GM19099 (cell line): ENCODE data around the gene CDS1.

Experiments used
- POLR2A ChIP-seq: IDR thresholded peaks from 3 replicates; pipeline ENCODE4 v1.6.1; 2011; ENCODE audit warnings: low read depth; ENCODE audit not compliant: insufficient read length; ENCODE audit errors: extremely low read depth

CDS1 gene

DNA sequence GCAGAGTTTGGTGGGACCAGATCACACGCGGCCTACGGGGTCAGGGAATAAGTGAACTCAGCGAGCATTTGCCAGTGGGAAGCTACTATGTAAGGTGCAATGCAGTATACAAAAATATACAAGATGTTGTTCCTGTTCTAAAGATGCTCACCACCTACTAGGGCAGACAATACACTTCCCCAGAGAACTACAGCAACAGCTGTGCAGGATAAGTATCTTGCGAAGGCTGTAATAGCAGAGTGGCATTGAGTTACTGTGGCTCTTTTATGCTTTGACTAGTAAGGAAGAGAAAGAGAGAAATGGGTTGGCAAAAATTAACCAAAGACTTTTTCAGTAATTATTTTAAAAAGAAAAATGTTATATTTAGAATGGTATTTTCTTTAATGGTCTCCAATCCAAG lies 61.2 kb downstream of the CDS1 start:
- no peak for TF ChIP-seq POLR2A

GRCh38 chr4:84647312-84647884 lies 64.5 kb downstream of the CDS1 start:
- TF ChIP-seq POLR2A: no peak

DNA sequence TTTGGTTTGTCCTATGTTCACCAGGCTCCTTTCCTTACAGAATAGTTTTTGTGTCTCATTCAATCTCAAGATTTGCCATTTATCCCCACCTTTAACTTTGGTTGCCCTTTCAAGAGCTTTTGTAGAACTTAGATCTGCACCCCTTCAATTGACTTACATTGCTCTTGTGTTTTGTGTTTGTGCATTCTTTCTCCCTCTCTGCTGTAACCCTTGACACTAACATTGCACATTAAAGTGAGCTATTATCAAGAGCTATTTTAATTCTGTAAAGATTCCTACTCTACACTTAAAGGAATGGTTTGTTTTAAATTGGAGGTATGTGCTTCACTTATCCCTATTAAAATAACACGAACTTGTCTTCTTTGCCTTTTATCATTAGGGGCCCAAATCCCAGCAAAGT lies 65.3 kb downstream of the CDS1 start:
- TF ChIP-seq POLR2A: no peak

GRCh38 chr4:84648863-84649647 lies 66.1 kb downstream of the CDS1 start:
- no peak for TF ChIP-seq POLR2A

DNA sequence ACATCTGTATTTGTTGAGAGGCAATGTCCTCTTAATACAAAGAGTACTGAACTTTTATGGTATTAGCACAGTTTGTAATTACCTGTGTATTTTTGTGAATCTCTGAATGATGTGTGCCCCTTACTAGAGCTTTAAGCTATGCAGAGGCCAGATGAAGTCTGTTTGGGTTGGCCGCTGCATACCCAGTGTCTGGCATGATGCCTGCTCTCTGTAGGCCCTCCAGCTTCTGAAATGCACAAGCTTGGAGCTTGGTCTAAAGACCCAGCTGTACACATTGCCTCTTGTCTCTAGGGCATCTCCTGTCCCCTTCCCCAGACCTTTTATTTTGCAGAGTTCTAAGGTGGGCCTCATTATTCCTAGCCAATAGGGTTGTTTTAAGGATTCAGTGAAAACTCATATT lies 68.6 kb downstream of the CDS1 start:
- no peak for TF ChIP-seq POLR2A

GRCh38 chr4:84652478-84652877 lies 69.6 kb downstream of the CDS1 start:
- no peak for TF ChIP-seq POLR2A

- TF ChIP-seq POLR2A: no peak
These were observed 77.7 kb downstream of the CDS1 start for GRCh38 chr4:84660606-84661005.

- no peak for TF ChIP-seq POLR2A
These were observed 78.4 kb downstream of the CDS1 start for GRCh38 chr4:84661191-84661939.

DNA sequence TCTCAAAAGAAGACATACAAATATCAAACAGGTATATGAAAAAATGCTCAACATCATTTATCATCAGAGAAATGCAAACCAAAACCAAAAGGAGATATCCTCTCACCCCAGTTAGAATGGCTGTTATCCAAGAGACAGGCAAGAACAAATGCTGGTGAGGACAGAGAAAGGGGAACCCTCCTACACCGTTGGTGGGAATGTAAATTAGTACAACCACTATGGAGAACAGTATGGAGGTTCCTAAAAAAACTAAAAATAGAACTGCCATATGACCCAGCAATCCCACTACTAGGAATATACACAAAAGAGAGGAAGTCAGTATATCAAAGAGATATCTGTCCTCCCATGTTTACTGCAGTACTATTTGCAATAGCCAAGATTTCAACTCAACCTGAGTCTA lies 83.5 kb downstream of the CDS1 start:
- no peak for TF ChIP-seq POLR2A

DNA sequence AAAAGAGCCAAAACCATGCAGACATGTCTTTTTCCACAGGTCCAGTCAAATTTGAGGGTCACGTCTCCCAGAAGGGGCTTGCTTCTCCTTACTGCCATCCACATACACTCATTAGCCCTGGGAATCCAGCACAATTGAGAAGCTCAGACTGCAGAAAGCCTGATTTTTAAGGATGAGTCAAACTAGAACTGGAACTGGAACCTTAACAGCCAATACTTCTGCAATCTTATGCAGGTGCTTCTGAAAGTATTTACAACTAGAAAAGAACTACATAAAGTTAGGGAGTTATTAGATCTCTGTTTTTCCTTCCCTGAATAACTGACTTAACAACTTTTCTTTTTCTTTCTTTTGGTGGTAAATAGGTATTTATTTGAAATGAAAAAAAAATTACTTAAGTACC lies 86.3 kb downstream of the CDS1 start:
- TF ChIP-seq POLR2A: no peak

DNA sequence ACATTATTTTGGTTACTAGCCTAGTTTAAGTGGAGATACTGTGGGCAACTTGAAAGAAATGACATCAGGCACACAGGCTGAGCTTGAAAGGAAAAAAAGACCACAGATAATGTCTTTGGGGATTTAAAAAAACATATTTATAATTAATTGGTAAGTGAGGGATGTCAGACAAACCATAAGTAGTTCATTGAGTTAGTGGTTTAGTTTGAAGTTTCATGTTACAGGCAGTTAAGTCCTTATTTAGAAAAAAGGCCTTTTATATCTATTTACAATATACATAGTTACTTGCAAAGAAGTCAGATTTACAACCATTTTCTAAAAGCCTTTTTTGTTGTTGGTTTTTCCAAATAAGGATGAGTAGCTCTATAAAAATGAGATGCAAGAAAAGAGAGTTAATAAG lies 89.2 kb downstream of the CDS1 start:
- TF ChIP-seq POLR2A: no peak

GRCh38 chr4:84673475-84674240 lies 90.7 kb downstream of the CDS1 start:
- TF ChIP-seq POLR2A: no peak

DNA sequence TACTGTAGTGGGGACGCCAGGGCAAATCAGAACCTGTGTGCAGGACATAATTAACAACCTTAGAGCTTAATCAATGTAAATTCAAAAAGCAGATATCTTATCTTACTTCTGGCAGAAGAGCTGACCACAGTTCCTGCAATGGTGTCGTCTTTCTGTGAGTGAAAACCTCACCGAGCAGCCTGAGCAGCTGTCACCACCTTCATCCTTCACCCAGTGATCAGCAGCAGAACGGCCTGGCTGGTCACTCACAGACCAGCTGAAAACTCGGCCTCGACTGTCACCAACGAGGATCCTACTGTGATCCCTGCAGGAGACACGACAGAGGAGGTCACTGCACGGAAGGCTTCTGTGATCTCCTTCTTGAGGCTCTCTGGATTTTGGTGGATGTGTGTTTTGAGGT lies 94.2 kb downstream of the CDS1 start:
- TF ChIP-seq POLR2A: no peak

- TF ChIP-seq POLR2A: no peak
These were observed 95.1 kb downstream of the CDS1 start for GRCh38 chr4:84677995-84678394.

DNA sequence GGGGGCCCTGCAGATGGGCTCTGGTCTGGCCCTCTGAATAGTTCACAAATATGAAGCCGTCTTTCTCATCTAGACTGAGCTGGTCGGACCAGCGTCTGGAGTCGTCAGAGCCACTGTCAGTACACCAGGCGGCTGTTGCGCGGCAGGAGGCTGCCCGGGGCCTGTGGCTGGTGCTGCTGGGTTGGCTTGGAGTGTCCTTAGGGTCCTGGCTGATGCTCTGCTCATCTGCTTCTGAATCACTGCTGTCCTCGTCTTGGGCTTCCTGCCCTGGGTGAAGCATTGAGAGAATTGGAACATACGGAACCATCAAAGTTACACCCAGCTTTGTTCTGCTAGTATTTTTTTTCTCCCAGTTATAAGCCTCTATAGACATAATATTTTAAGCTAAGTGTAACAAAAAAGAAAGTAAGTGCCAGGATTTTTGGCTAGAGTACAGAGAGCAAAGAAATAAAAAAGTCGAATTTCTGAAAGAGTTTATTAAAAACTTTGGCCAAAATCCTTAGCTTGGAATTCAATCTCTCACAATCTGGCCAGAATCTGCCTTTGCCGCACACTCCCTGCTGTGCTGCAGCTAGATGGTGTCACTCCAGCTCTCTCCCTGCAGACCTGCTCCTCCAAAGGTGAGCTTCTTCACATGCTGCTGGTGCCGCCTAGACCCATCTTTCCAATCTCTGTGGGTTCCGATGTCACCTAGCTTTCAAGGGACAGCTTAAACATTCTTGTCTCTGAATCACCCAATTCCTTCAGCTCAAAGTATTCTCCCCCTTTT lies 96.2 kb downstream of the CDS1 start:
- TF ChIP-seq POLR2A: no peak

DNA sequence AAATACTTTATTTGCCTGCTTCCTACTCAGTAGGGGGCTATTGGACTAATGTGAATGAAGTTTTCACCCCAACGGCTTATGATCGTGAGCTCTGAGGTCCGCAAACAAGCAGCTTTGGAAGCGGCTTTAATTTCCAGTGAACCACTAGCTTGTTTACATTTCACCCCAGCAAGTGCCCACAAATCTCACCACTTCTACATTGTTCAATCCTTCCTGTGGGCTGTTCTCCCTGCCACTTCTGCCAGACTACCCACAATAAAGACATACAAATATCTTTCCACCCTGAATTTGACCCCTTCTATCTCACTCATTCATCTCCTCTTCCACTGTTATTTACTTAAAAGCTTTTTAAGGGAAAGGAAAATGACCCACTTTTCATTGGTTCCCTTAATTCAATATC lies 98.0 kb downstream of the CDS1 start:
- TF ChIP-seq POLR2A: no peak
